A549 treated with DMSO at 1 μM for 4 hours (cell line): ENCODE results near the gene PTGIR. TPM values are rescaled to one million over a fixed set of nuclear protein-coding genes. Genes with fewer than 3 reads are reported as not detected.

ENCODE experiments used
- total RNA-seq: library from RNA; stranded (reverse); fragments of 200-300 nt; extraction: Qiagen RNA extraction; gene quantifications from 5 replicates; pipeline ENCODE4 v1.2.3, GENCODE V29; 2022; ENCODE audit warnings: low read depth

Gene PTGIR, protein sequence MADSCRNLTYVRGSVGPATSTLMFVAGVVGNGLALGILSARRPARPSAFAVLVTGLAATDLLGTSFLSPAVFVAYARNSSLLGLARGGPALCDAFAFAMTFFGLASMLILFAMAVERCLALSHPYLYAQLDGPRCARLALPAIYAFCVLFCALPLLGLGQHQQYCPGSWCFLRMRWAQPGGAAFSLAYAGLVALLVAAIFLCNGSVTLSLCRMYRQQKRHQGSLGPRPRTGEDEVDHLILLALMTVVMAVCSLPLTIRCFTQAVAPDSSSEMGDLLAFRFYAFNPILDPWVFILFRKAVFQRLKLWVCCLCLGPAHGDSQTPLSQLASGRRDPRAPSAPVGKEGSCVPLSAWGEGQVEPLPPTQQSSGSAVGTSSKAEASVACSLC
- total RNA-seq = 0.05 to 0.10 TPM (median 0.08 TPM) in 3 of 5 replicates, not detected in the others

DNA sequence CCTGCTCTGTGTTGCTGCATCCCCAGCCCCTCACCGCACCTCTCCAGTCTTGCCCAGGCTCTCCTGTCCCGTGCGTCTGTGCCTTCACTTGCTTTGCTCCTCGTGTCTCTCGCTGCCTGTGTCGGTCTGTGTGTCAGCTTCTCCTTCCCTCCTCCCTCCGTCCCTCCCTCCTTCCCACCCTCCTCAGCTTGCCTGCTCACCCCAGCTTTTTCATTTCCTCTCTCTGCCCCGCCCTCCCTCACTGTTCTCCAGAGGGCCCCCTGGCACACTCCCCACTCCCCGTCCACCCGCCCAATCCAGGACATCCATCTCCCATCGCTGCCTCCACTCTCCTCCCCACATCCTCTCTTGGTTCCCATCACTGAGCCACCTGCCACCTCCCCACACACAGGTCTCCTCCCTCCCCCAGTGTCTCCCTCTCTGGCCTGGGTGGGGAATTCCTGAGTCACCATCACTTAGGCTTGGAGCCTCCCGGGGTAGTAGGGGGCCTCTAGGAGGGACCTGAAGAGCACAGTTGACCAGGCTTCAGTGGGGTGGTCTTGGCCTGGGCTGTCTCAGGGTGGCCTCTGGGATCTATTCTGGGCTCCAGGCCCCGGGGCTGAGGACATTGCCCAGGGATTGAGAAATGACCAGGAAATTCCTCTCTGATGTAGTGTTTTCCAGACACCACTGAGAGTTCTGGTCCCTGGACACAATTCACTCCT is at the start of gene PTGIR:
PTGIR (minus strand) TSS at position 132 of the 704 bp plus-strand sequence. CDS start 864 bp downstream, outside the sequence.

GRCh38 chr19:46661020-46661731 is 36.3 kb upstream of the PTGIR start, which contains the start of gene DACT3:
DACT3 (minus strand) TSS chr19:46661182; CDS start chr19:46661064, 118 bp downstream.

GRCh38 chr19:46635920-46636761 is 11.3 kb upstream of the PTGIR start, which contains the start of gene GNG8:
GNG8 (minus strand) TSS chr19:46636202; CDS start chr19:46634682, 1,520 bp downstream.

DNA sequence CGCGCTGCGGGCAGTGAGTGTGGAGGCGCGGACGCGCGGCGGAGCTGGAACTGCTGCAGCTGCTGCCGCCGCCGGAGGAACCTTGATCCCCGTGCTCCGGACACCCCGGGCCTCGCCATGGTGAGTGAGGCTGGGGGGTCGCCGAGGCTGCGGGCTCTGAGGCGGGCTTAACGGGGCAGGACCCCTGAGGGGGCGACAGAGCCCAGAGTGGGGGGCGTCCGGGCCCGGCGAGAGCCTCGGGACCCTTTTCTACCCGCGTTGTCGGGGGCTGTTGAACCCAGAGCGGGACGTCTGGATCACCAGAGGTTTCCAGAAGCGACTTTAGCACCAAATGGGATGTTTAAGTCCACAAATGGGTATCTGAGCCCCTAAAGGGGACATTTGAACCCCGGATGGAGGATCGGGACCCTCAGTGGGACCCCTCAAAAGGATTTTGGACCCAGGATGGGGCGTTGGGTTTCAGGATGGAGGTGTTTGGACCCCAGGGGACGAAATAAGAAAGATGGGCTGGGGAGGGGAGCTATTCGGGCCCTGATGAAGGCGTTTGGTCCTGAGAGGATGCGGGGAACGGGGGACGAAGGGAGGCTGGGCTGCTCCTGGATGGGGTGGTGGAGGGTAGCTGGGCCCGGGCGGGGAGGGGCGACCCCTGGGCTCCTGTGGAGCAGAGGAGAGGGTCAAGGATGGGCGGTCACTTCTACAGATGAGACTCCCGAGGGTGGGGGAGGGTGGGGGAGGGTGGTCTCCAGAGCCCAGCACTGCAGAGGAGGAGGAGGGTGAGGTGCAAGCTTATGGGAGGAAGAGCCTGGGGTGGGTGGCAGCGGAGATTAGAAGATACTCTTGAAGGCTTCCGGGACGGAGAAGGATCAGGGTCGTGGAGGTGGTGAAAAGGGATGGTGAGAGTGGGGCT is 23.3 kb downstream of the PTGIR start, which contains the start of gene CALM3:
CALM3 (plus strand) TSS at position 13 of the 907 bp plus-strand sequence; CDS start at position 118, 105 bp downstream.

Other genes with a start within 250 kb of the PTGIR start
- gene CCDC8, start 211.5 kb downstream of the PTGIR start, total RNA-seq = not detected in 5 replicates
- gene PNMA8C, start 196.2 kb downstream of the PTGIR start, total RNA-seq = not detected in 5 replicates
- 10.8 to 13.1 TPM (median 11.8 TPM) in 5 replicates for gene PNMA8A, start 153.5 kb downstream of the PTGIR start, total RNA-seq
- not detected in 5 replicates for gene PNMA8B, start 129.2 kb downstream of the PTGIR start, total RNA-seq
- 190 to 272 TPM (median 235 TPM) in 5 replicates for gene CALM3, start 23.8 kb downstream of the PTGIR start, total RNA-seq
- gene GNG8, start 11.1 kb upstream of the PTGIR start, total RNA-seq = not detected in 5 replicates
- gene DACT3, start 36.1 kb upstream of the PTGIR start, total RNA-seq = 0.27 to 0.49 TPM (median 0.32 TPM) in 5 replicates
- 27.0 to 34.5 TPM (median 30.5 TPM) in 5 replicates for gene PRKD2, start 92.0 kb upstream of the PTGIR start, total RNA-seq
- 19.5 to 24.1 TPM (median 21.8 TPM) in 5 replicates for gene FKRP, start 121.0 kb upstream of the PTGIR start, total RNA-seq
- gene STRN4, start 121.4 kb upstream of the PTGIR start, total RNA-seq = 77.3 to 91.9 TPM (median 81.9 TPM) in 5 replicates
- 247 to 297 TPM (median 272 TPM) in 5 replicates for gene SLC1A5, start 163.5 kb upstream of the PTGIR start, total RNA-seq
- gene AP2S1, start 225.8 kb upstream of the PTGIR start, total RNA-seq = 246 to 308 TPM (median 280 TPM) in 5 replicates
- gene ARHGAP35, start 235.9 kb upstream of the PTGIR start, total RNA-seq = 26.0 to 34.4 TPM (median 32.7 TPM) in 5 replicates